ENCODE measurements around the gene RUVBL2. TPM values are rescaled to one million over a fixed set of nuclear protein-coding genes. Genes with fewer than 3 reads are reported as not detected.
A peak's percentile ranks its signal among the peaks of the same experiment; 100 is the strongest.
"Not testable (repeated sequence)": the region's sequence is repeated elsewhere in the genome, so short reads cannot be mapped to it uniquely, and the experiment has no call there.

Gene RUVBL2
- total RNA-seq, 1 experiment from 2014 or later: 322 TPM

GRCh38 chr19:49022116-49022515 is 28.4 kb downstream of the RUVBL2 start:
- no peak overlapping the region for H3K27ac ChIP-seq
- H3K4me3 ChIP-seq: no peak overlapping the region
- no peaks in the 10 kb centered on the region for H3K36me3 ChIP-seq
- peaks cover 20% of the 10 kb centered on the region for H3K4me1 ChIP-seq (replicated peaks)
- H3K9me3 ChIP-seq (replicated peaks): 0 out of 2 replicates have a peak, but pooled peaks cover 3% of the 10 kb centered on the region
- H3K27me3 ChIP-seq (replicated peaks): no peaks in the 10 kb centered on the region
- DNase-seq (ENCODE audit: low read depth in 1 of 2, low spot score in 2 of 2): no peak

GRCh38 chr19:49024233-49024632 is 30.5 kb downstream of the RUVBL2 start, which contains the start of gene CGB3:
CGB3 (minus strand) TSS chr19:49024333; CDS start chr19:49023971, 362 bp downstream.
- H3K27me3 ChIP-seq (replicated peaks); H3K36me3 ChIP-seq; H3K27ac ChIP-seq; H3K9me3 ChIP-seq (replicated peaks); H3K4me3 ChIP-seq; H3K4me1 ChIP-seq (replicated peaks); DNase-seq (ENCODE audit: low read depth in 1 of 2, low spot score in 2 of 2): not testable (repeated sequence)

GRCh38 chr19:49025088-49025487 is 31.4 kb downstream of the RUVBL2 start:
- H3K4me3 ChIP-seq; H3K27ac ChIP-seq; DNase-seq (ENCODE audit: low read depth in 1 of 2, low spot score in 2 of 2); H3K9me3 ChIP-seq (replicated peaks); H3K27me3 ChIP-seq (replicated peaks); H3K36me3 ChIP-seq; H3K4me1 ChIP-seq (replicated peaks): not testable (repeated sequence)

DNA sequence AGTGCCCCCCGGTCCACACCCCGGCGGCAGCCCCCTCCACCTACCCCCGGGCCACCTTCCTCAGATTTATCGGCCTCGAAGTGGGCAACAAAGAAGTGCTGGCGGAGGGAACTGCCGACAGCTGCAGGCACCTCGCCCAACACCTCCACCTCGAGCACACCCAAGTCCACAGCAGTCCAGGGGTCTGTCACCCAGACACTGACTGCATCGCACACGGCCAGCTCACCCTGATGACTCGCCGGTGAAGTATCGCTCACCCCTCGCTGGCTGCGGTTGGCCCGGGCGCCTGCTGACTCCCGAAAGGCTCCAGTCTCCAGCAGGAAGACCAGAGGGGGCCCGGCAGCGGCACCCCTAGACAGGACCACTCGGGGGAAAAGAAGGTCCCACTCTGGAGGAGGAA is 31.9 kb downstream of the RUVBL2 start:
- H3K27ac ChIP-seq; H3K4me3 ChIP-seq; DNase-seq (ENCODE audit: low read depth in 1 of 2, low spot score in 2 of 2); H3K4me1 ChIP-seq (replicated peaks); H3K9me3 ChIP-seq (replicated peaks); H3K36me3 ChIP-seq; H3K27me3 ChIP-seq (replicated peaks): not testable (repeated sequence)

GRCh38 chr19:49028686-49029085 is 35.0 kb downstream of the RUVBL2 start:
- H3K4me3 ChIP-seq; H3K9me3 ChIP-seq (replicated peaks); DNase-seq (ENCODE audit: low read depth in 1 of 2, low spot score in 2 of 2); H3K36me3 ChIP-seq; H3K27ac ChIP-seq; H3K27me3 ChIP-seq (replicated peaks); H3K4me1 ChIP-seq (replicated peaks): not testable (repeated sequence)

DNA sequence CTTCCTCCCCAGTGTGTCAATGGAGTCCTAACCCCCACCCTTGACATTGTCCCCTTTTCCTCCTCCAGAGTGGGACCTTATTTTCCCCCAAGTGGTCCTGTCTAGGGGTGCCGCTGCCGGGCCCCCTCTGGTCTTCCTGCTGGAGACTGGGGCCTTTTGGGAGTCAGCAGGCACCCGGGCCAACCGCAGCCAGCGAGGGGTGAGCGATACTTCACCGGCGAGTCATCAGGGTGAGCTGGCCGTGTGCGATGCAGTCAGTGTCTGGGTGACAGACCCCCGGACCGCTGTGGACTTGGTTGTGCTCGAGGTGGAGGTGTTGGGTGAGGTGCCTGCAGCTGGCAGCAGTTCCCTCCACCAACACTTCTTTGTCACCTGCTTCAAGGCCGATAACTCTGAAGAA is 36.1 kb downstream of the RUVBL2 start:
- H3K4me3 ChIP-seq; H3K27ac ChIP-seq; H3K36me3 ChIP-seq; H3K27me3 ChIP-seq (replicated peaks); DNase-seq (ENCODE audit: low read depth in 1 of 2, low spot score in 2 of 2); H3K9me3 ChIP-seq (replicated peaks); H3K4me1 ChIP-seq (replicated peaks): not testable (repeated sequence)

- H3K9me3 ChIP-seq (replicated peaks); H3K27me3 ChIP-seq (replicated peaks); H3K4me1 ChIP-seq (replicated peaks); H3K36me3 ChIP-seq; H3K4me3 ChIP-seq; H3K27ac ChIP-seq; DNase-seq (ENCODE audit: low read depth in 1 of 2, low spot score in 2 of 2): not testable (repeated sequence)
Observed at GRCh38 chr19:49030323-49030722, 36.6 kb downstream of the RUVBL2 start.

GRCh38 chr19:49031642-49032301 is 38.1 kb downstream of the RUVBL2 start, which contains the start of gene CGB2:
CGB2 (plus strand) TSS chr19:49031890; CDS start chr19:49032096, 206 bp downstream.
- H3K36me3 ChIP-seq; DNase-seq (ENCODE audit: low read depth in 1 of 2, low spot score in 2 of 2); H3K4me3 ChIP-seq; H3K27ac ChIP-seq; H3K27me3 ChIP-seq (replicated peaks); H3K9me3 ChIP-seq (replicated peaks); H3K4me1 ChIP-seq (replicated peaks): not testable (repeated sequence)

- not testable (repeated sequence) for DNase-seq (ENCODE audit: low read depth in 1 of 2, low spot score in 2 of 2); H3K27ac ChIP-seq; H3K4me3 ChIP-seq; H3K36me3 ChIP-seq; H3K27me3 ChIP-seq (replicated peaks); H3K9me3 ChIP-seq (replicated peaks)
- H3K4me1 ChIP-seq (replicated peaks): peaks cover 16% of the 10 kb centered on the region
Observed at GRCh38 chr19:49036815-49037214, 43.1 kb downstream of the RUVBL2 start, which contains the start of gene CGB1. CGB1 (minus strand) TSS chr19:49036895; CDS start chr19:49036711, 184 bp downstream.

- H3K36me3 ChIP-seq; H3K27me3 ChIP-seq (replicated peaks); DNase-seq (ENCODE audit: low read depth in 1 of 2, low spot score in 2 of 2); H3K4me3 ChIP-seq; H3K9me3 ChIP-seq (replicated peaks): not testable (repeated sequence)
- Histone ChIP-seq H3K27ac (peak overlapping the region; percentile 65; the same call in 1 of the 2 replicates), H3K4me1 (replicated peaks) (peaks cover 20% of the 10 kb centered on the region)
Observed at GRCh38 chr19:49038111-49038510, 44.4 kb downstream of the RUVBL2 start.

- not testable (repeated sequence) for H3K4me3 ChIP-seq; H3K36me3 ChIP-seq; H3K9me3 ChIP-seq (replicated peaks); H3K27me3 ChIP-seq (replicated peaks)
- H3K27ac ChIP-seq: peak overlapping the region; percentile 65
- peak; percentile 64 to 92 for DNase-seq (ENCODE audit: low read depth in 1 of 2, low spot score in 2 of 2)
- peaks cover 20% of the 10 kb centered on the region for H3K4me1 ChIP-seq (replicated peaks)
Observed at GRCh38 chr19:49038557-49039276, 45.0 kb downstream of the RUVBL2 start.

DNA sequence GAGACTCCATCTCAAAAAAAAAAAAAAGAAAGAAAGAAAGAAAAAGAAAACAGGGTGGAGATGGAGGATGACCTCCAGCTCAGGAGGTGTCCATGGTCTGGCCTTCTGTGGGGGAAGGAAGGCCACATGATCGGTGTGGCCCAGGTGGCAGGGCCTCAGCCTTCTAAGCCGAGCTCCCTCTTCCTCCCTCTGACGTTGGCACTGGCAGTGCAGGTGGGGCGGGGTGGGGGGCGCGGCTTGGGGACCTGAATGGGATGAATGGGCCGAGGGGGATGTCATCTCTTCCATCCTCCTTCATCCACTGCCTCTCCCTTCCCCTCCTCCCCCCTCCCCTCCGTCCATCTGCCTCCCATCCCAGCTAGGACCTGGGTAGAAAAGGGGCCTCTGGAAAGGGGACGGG is 46.0 kb downstream of the RUVBL2 start:
- H3K9me3 ChIP-seq (replicated peaks); H3K4me3 ChIP-seq: not testable (repeated sequence)

DNA sequence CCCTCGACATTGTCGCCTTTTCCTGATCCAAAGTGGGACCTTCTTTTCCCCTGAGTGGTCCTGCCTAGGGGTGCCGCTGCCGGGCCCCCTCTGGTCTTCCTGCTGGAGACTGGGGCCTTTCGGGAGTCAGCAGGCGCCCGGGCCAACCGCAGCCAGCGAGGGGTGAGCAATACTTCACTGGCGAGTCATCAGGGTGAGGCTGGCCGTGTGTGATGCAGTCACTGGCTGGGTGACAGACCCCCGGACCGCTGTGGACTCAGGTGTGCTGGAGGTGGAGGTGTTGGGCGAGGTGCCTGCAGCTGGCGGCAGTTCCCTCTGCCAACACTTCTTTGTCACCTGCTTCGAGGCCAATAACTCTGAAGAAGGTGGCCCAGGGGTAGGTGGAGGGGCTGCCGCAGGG is 48.5 kb downstream of the RUVBL2 start:
- H3K36me3 ChIP-seq: no peaks in the 10 kb centered on the region
- H3K4me3 ChIP-seq: no peak overlapping the region
- peak; percentile 46 to 75 for DNase-seq (ENCODE audit: low read depth in 1 of 2, low spot score in 2 of 2)
- H3K4me1 ChIP-seq (replicated peaks): peaks cover 20% of the 10 kb centered on the region
- H3K27me3 ChIP-seq (replicated peaks): no peaks in the 10 kb centered on the region
- H3K27ac ChIP-seq: peak overlapping the region; percentile 48; the same call in 1 of the 2 replicates
- no peaks in the 10 kb centered on the region for H3K9me3 ChIP-seq (replicated peaks)

More for the DNA sequence above, 46.0 kb downstream of the RUVBL2 start:
- H3K27me3 ChIP-seq (replicated peaks); DNase-seq (ENCODE audit: low read depth in 1 of 2, low spot score in 2 of 2); H3K36me3 ChIP-seq; H3K27ac ChIP-seq: not testable (repeated sequence)
- peaks cover 20% of the 10 kb centered on the region for H3K4me1 ChIP-seq (replicated peaks)

DNA sequence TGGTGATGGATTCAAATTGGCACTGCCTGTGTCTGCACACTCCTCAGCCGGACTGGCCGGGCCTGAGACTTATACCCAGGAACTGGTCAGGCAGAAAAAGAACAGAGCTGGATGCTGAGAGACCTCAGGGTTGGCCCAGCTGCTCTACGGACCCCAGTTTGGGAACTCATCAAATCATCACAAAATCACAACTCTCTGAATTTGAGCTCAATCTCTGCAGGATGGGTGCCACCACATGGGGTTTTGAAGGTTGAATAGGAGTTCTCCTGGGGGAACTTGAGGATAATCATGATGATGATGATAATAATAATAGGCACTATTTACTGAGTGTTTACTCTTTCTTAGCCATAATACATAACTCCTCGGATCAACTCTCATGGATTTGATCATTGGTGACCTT is 49.0 kb downstream of the RUVBL2 start:
- not testable (repeated sequence) for H3K36me3 ChIP-seq; H3K9me3 ChIP-seq (replicated peaks); H3K4me3 ChIP-seq; H3K27me3 ChIP-seq (replicated peaks); H3K27ac ChIP-seq; DNase-seq (ENCODE audit: low read depth in 1 of 2, low spot score in 2 of 2)
- H3K4me1 ChIP-seq (replicated peaks): peaks cover 20% of the 10 kb centered on the region
